Left colon (tissue), 2 donors: Measurements from ENCODE around the gene LMTK3. TPM values are rescaled to one million over a fixed set of nuclear protein-coding genes. Genes with fewer than 3 reads are reported as not detected.
A peak's percentile ranks its signal among the peaks of the same experiment; 100 is the strongest.

Experiments used
- ATAC-seq: fragments of 200-7000 bp; cut with Tn5 transposase; one replicate; pipeline ENCODE4 v1.9.1; 2020; ENCODE audit warnings: mild to moderate bottlenecking, moderate library complexity
- DNase-seq, 2 donors: peaks; one replicate each; pipeline ENCODE4 v3.0.0-alpha.2; 2020
- intact Hi-C, 2 donors: fragments of 100-400 bp; cut with DNase I in 1 of 2; cut with micrococcal nuclease in 1 of 2; formaldehyde crosslinking; loops; one replicate each; pipeline versions ENCODE4 v1.11.2 to v1.14.0; 2022; cut with DNase I, micrococcal nuclease
- total RNA-seq, 2 donors: library from RNA; stranded (reverse); fragmentation: NEBNext Ultra II Directional; extraction: Animal tissue kit (Norgen Biotek cat#: 25700); gene quantifications; one replicate each; pipeline ENCODE4 v1.2.1, GENCODE V29; 2021
- donor health status: DM: no; HTN: no; CAD: no.
- donor health status: DM: yes; HTN: yes; CAD: no.

Gene LMTK3
- total RNA-seq, 2 donors from 2014 or later: 0.87 to 1.1 TPM

GRCh38 chr19:48466561-48467325, 44.9 kb downstream of the LMTK3 start:
- ATAC-seq: no peak
- no peak for DNase-seq
- intact Hi-C loops: no loop called here

GRCh38 chr19:48465215-48465614, 46.4 kb downstream of the LMTK3 start:
- no peak for ATAC-seq
- DNase-seq: no peak
- intact Hi-C loops: no loop called here

GRCh38 chr19:48461982-48462655, 49.5 kb downstream of the LMTK3 start:
- intact Hi-C loops: no loop called here
- ATAC-seq (no peak), DNase-seq (no peak)

- intact Hi-C loops: no loop called here
- no peak for DNase-seq
Observed at GRCh38 chr19:48461651-48461981, 50.0 kb downstream of the LMTK3 start.

GRCh38 chr19:48458016-48458415, 53.6 kb downstream of the LMTK3 start:
- DNase-seq (no peak), ATAC-seq (no peak)
- intact Hi-C loops: no loop called here

More at GRCh38 chr19:48461651-48461981, 50.0 kb downstream of the LMTK3 start:
- no peak for ATAC-seq

GRCh38 chr19:48456864-48457263, 54.8 kb downstream of the LMTK3 start:
- ATAC-seq (no peak), DNase-seq (no peak)
- intact Hi-C loops: no loop called here

- intact Hi-C loops: no loop called here
- no peak for ATAC-seq
- DNase-seq: no peak
Observed at GRCh38 chr19:48455908-48456562, 55.6 kb downstream of the LMTK3 start.

- intact Hi-C loops: no loop called here
- no peak for ATAC-seq
Observed at GRCh38 chr19:48455171-48455907, 56.3 kb downstream of the LMTK3 start, which contains the start of gene KCNJ14. Gene KCNJ14, plus strand, starts transcription at chr19:48455574. Its CDS starts 6,151 bp downstream, at chr19:48461725.

GRCh38 chr19:48454150-48454730, 57.4 kb downstream of the LMTK3 start:
- intact Hi-C loops: no loop called here
- ATAC-seq: no peak
- DNase-seq: no peak

More at GRCh38 chr19:48455171-48455907, 56.3 kb downstream of the LMTK3 start, which contains the start of gene KCNJ14:
- no peak for DNase-seq

- intact Hi-C loops: no loop called here
- ATAC-seq: peak; percentile 93
- peak; percentile 43 to 66 for DNase-seq
Observed at GRCh38 chr19:48452289-48453190, 59.1 kb downstream of the LMTK3 start.

- ATAC-seq: no peak
- no peak for DNase-seq
- intact Hi-C loops: no loop called here
Observed at GRCh38 chr19:48451624-48452023, 60.0 kb downstream of the LMTK3 start.

GRCh38 chr19:48450863-48451262, 60.8 kb downstream of the LMTK3 start:
- no peak for ATAC-seq
- no peak for DNase-seq
- intact Hi-C loops: no loop called here

GRCh38 chr19:48450441-48450840, 61.2 kb downstream of the LMTK3 start:
- ATAC-seq (no peak), DNase-seq (no peak)
- intact Hi-C loops: no loop called here

- DNase-seq: no peak
- no peak for ATAC-seq
- intact Hi-C loops: no loop called here
Observed at GRCh38 chr19:48448563-48448962, 63.1 kb downstream of the LMTK3 start.

GRCh38 chr19:48446579-48446978, 65.1 kb downstream of the LMTK3 start:
- intact Hi-C loops: no loop called here
- DNase-seq (no peak), ATAC-seq (no peak)

GRCh38 chr19:48445606-48446481, 65.8 kb downstream of the LMTK3 start, which contains the start of gene GRWD1:
Gene GRWD1, plus strand, starts transcription at chr19:48445983. Its CDS starts 23 bp downstream, at chr19:48446006.
- intact Hi-C loops: no loop called here
- ATAC-seq: peak; percentile 96
- peak; percentile 92 to 93 for DNase-seq

GRCh38 chr19:48445256-48445605, 66.4 kb downstream of the LMTK3 start:
- intact Hi-C loops: no loop called here
- ATAC-seq (peak; percentile 9), DNase-seq (no peak)
